K562 (cell line): Measurements from ENCODE around the gene CDK9. TPM values are rescaled to one million over a fixed set of nuclear protein-coding genes. Genes with fewer than 3 reads are reported as not detected.

Experiments used
- BCOR ChIP-seq: fragments of 450-650 bp; IDR thresholded peaks from 2 replicates; pipeline ENCODE4 v1.6.1; 2016
- BRD4 ChIP-seq: fragments of 200-600 bp; sonication (generic); IDR thresholded peaks from 2 replicates; pipeline ENCODE4 v1.6.1; 2017; ENCODE audit warnings: inconsistent platforms
- DLX4 ChIP-seq: fragments of 250-450 bp; sonication (Bioruptor Pico); IDR thresholded peaks from 2 replicates; pipeline ENCODE4 v1.6.1; 2021; ENCODE audit warnings: mild to moderate bottlenecking
- EWSR1 ChIP-seq: fragments of 450-650 bp; IDR thresholded peaks from 2 replicates; pipeline ENCODE4 v1.6.1; 2018; ENCODE audit warnings: borderline replicate concordance, mild to moderate bottlenecking, low read depth, moderate library complexity; ENCODE audit not compliant: partially characterized antibody
- FOXM1 ChIP-seq, 2 experiments: fragments of 450-650 bp in 1 of 2; sonication (generic) in 1 of 2; formaldehyde crosslinking in 1 of 2; IDR thresholded peaks; 2 replicates each; pipeline versions ENCODE4 v1.6.1 to v1.9.0; 2017 to 2022; ENCODE audit warnings: low read depth in 2 of 2, mild to moderate bottlenecking in 2 of 2, missing genetic modification reagents in 1 of 2, moderate library complexity in 1 of 2
- JUND ChIP-seq, 2 experiments: IDR thresholded peaks; 2 replicates in 1 of 2; 3 replicates in 1 of 2; pipeline ENCODE4 v1.6.1; 2011; ENCODE audit warnings: borderline replicate concordance in 2 of 2, low read depth in 2 of 2, low read length in 2 of 2, improper control_type of control experiment in 1 of 2, missing biosample characterization in 1 of 2, missing genetic modification characterization in 1 of 2, missing genetic modification reagents in 1 of 2
- MAFK ChIP-seq: IDR thresholded peaks from 2 replicates; pipeline ENCODE4 v1.6.1; 2011; ENCODE audit warnings: low read length, improper control_type of control experiment
- MCM5 ChIP-seq: fragments of 450-650 bp; IDR thresholded peaks from 2 replicates; pipeline ENCODE4 v1.6.1; 2016; ENCODE audit warnings: low read depth
- SETDB1 ChIP-seq: IDR thresholded peaks from one replicate; pipeline ENCODE4 v1.6.1; 2012; ENCODE audit warnings: low read length, control low read depth, inconsistent platforms
- ZBTB40 ChIP-seq, 2 experiments: fragments of 450-650 bp in 1 of 2; sonication (generic) in 1 of 2; formaldehyde crosslinking in 1 of 2; IDR thresholded peaks; 2 replicates each; pipeline versions ENCODE4 v1.7.1 to v1.9.0; 2016 to 2022; ENCODE audit warnings: inconsistent platforms in 1 of 2, mild to moderate bottlenecking in 1 of 2, missing genetic modification reagents in 1 of 2
- polyA plus RNA-seq, 8 experiments: library from polyadenylated mRNA; depleted of rRNA in 4 of 8; stranded (reverse) in 5 of 8; unstranded in 3 of 8; fragments of >200 nt; fragmentation: Nextera tagmentation in 2 of 8; fragmentation: Illumina TruSeq in 1 of 8; extraction: Ambion mirVana in 2 of 8; extraction: Trizol in 1 of 8; gene quantifications; 2 replicates each; pipeline versions ENCODE4 v1.2.1 to v1.2.3, GENCODE V29; 2011 to 2014; ENCODE audit warnings: inconsistent platforms in 1 of 8, missing spikeins in 1 of 8
- total RNA-seq, 7 experiments: library from RNA; depleted of rRNA in 6 of 7; stranded (reverse); fragments of >200 nt in 6 of 7; fragmentation: Illumina TruSeq in 2 of 7; extraction: Trizol in 2 of 7; gene quantifications; 2 replicates each; pipeline versions ENCODE4 v1.2.1 to v1.2.3, GENCODE V29; 2011 to 2021; ENCODE audit warnings: low replicate concordance in 1 of 7
- TF ChIP-seq, protein P1 (sequence below): conservative IDR thresholded peaks from 2 replicates; pipeline ENCODE4 v1.6.1; 2011; ENCODE audit warnings: low read depth, mild to moderate bottlenecking, low read length; ENCODE audit not compliant: control insufficient read depth
- TF ChIP-seq, protein P2 (sequence below): IDR thresholded peaks from 2 replicates; pipeline ENCODE4 v1.6.1; 2011; ENCODE audit warnings: borderline replicate concordance, low read depth, mild to moderate bottlenecking, moderate library complexity, low read length; ENCODE audit not compliant: insufficient read depth, poor library complexity, severe bottlenecking

Gene CDK9
- total and polyA plus RNA-seq, 9 of the 15 experiments (the other 6 are each of a cell fraction or from before 2014, with no cell fraction given), result 4.2 to 78.6 (median 33.0) TPM

DNA sequence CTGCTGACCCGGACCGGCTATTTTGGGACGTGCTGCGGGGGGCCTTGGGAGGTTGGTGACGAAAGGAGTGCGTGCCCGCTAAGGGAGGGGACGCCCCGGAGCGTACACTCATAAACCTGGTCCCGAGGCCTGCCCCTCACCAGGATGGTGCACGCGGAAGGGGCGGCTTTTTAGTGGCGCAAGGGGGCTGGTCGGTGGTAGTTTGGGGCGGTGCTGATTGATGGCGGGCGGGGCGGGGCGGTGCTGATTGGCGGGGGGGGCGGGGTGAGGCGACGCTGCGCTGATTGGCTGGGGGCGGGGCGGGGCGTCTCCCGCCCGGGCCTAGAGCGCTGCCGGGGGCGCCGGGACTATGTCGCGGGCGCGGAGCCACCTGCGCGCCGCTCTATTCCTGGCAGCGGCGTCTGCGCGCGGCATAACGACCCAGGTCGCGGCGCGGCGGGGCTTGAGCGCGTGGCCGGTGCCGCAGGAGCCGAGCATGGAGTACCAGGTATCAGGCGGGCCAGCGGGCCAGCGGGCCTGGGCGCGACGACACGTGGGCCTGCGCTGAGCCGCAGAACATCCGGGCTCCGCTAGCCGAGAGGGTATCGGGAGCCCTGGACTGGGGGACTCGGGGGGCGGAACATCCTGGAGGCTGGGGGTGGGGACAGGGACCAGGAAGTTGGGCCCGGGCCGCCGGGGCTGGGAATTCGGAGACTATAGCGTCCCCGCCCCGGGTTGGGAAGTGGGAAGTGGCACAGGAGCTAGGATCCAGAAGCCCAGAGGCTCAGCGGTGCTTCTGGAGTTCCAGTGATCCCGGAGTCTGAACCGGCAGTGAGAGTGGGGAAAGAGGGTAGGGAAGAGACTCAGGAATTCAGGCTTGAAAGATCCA, 17.0 kb downstream of the CDK9 start, which contains the start of gene FPGS (continued):
- TF ChIP-seq ZBTB40 (IDR thresholded peaks at IDR 0.05) (peak; percentile 65), ZBTB40 (CRISPR knock-in tag; IDR thresholded peaks at IDR 0.05) (no peak), EWSR1 (no peak), BCOR (no peak), MCM5 (no peak), MAFK (no peak), FOXM1 (IDR thresholded peaks at IDR 0.05; ENCODE audit: low read depth) (no peak), FOXM1 (CRISPR knock-in tag; IDR thresholded peaks at IDR 0.05; ENCODE audit: low read depth) (0 out of 2 replicates have a peak, but pooled peaks have one; percentile 70), SETDB1 (no peak), BRD4 (no peak), DLX4 (no peak), JUND (IDR thresholded peaks at IDR 0.05; ENCODE audit: borderline replicate concordance, low read depth, low read length) (no peak), JUND (tag; IDR thresholded peaks at IDR 0.05; ENCODE audit: borderline replicate concordance, low read depth, low read length) (no peak)
- TF ChIP-seq, protein P1, sequence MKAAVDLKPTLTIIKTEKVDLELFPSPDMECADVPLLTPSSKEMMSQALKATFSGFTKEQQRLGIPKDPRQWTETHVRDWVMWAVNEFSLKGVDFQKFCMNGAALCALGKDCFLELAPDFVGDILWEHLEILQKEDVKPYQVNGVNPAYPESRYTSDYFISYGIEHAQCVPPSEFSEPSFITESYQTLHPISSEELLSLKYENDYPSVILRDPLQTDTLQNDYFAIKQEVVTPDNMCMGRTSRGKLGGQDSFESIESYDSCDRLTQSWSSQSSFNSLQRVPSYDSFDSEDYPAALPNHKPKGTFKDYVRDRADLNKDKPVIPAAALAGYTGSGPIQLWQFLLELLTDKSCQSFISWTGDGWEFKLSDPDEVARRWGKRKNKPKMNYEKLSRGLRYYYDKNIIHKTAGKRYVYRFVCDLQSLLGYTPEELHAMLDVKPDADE, result peak; percentile 80
- TF ChIP-seq, protein P2, sequence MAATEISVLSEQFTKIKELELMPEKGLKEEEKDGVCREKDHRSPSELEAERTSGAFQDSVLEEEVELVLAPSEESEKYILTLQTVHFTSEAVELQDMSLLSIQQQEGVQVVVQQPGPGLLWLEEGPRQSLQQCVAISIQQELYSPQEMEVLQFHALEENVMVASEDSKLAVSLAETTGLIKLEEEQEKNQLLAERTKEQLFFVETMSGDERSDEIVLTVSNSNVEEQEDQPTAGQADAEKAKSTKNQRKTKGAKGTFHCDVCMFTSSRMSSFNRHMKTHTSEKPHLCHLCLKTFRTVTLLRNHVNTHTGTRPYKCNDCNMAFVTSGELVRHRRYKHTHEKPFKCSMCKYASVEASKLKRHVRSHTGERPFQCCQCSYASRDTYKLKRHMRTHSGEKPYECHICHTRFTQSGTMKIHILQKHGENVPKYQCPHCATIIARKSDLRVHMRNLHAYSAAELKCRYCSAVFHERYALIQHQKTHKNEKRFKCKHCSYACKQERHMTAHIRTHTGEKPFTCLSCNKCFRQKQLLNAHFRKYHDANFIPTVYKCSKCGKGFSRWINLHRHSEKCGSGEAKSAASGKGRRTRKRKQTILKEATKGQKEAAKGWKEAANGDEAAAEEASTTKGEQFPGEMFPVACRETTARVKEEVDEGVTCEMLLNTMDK, result no peak
